ENCODE data around the gene STK25.

The STK25 gene

GRCh38 chr2:241553512-241553830 is 45.1 kb upstream of the STK25 start:
- H3K36me3 ChIP-seq, result no peaks in the 10 kb centered on the region
- H3K27me3 ChIP-seq, result peaks cover 0 to 54% of the 10 kb centered on the region in 2 donors
- peaks cover 0 to 3% (median 2%) of the 10 kb centered on the region in 3 donors for H3K9me3 ChIP-seq
- no peak overlapping the region for H3K27ac ChIP-seq
- TF ChIP-seq CTCF (IDR thresholded peaks at IDR 0.05), result no peak
- intact Hi-C loops (cut with DNase I; ENCODE audit: low total_unique reads), result no loop called here
- DNase-seq, result no peak
- no peak overlapping the region for H3K4me3 ChIP-seq
- H3K4me1 ChIP-seq, result peaks cover 0 to 2% (median 0%) of the 10 kb centered on the region in 4 donors

- intact Hi-C loops (cut with DNase I; ENCODE audit: low total_unique reads), result no loop called here
- H3K4me1 ChIP-seq, result peaks cover 0 to 6% (median 2%) of the 10 kb centered on the region in 4 donors
- no peak overlapping the region for H3K27ac ChIP-seq
- no peak for DNase-seq
- no peaks in the 10 kb centered on the region for H3K36me3 ChIP-seq
- H3K4me3 ChIP-seq, result no peak overlapping the region
- peaks cover 0 to 63% of the 10 kb centered on the region in 2 donors for H3K27me3 ChIP-seq
- no peak for TF ChIP-seq CTCF (IDR thresholded peaks at IDR 0.05)
- peaks cover 0 to 3% (median 0%) of the 10 kb centered on the region in 3 donors for H3K9me3 ChIP-seq
These were observed 43.8 kb upstream of the STK25 start for GRCh38 chr2:241551998-241552737.

- H3K27ac ChIP-seq, result no peak overlapping the region
These were observed 43.2 kb upstream of the STK25 start for GRCh38 chr2:241551599-241551997.

GRCh38 chr2:241550616-241551580 is 42.5 kb upstream of the STK25 start:
- TF ChIP-seq CTCF (IDR thresholded peaks at IDR 0.05), result no peak
- peaks cover 0 to 13% (median 8%) of the 10 kb centered on the region in 4 donors for H3K4me1 ChIP-seq
- intact Hi-C loops (cut with DNase I; ENCODE audit: low total_unique reads), result no loop called here
- no peaks in the 10 kb centered on the region for H3K9me3 ChIP-seq
- no peaks in the 10 kb centered on the region for H3K36me3 ChIP-seq
- no peak for DNase-seq
- no peak overlapping the region for H3K27ac ChIP-seq
- no peak overlapping the region for H3K4me3 ChIP-seq
- H3K27me3 ChIP-seq, result peaks cover 0 to 73% of the 10 kb centered on the region in 2 donors

More at GRCh38 chr2:241551599-241551997, 43.2 kb upstream of the STK25 start:
- DNase-seq, result no peak
- H3K4me3 ChIP-seq, result no peak overlapping the region
- peaks cover 0 to 12% (median 8%) of the 10 kb centered on the region in 4 donors for H3K4me1 ChIP-seq
- H3K27me3 ChIP-seq, result peaks cover 0 to 69% of the 10 kb centered on the region in 2 donors
- intact Hi-C loops (cut with DNase I; ENCODE audit: low total_unique reads), result no loop called here
- no peak for TF ChIP-seq CTCF (IDR thresholded peaks at IDR 0.05)
- no peaks in the 10 kb centered on the region for H3K36me3 ChIP-seq
- H3K9me3 ChIP-seq, result no peaks in the 10 kb centered on the region

- no peak overlapping the region for H3K4me3 ChIP-seq
- no peaks in the 10 kb centered on the region for H3K9me3 ChIP-seq
- H3K4me1 ChIP-seq, result peaks cover 0 to 13% (median 8%) of the 10 kb centered on the region in 4 donors
- no peak for DNase-seq
- no peaks in the 10 kb centered on the region for H3K36me3 ChIP-seq
- intact Hi-C loops (cut with DNase I; ENCODE audit: low total_unique reads), result no loop called here
- peaks cover 0 to 74% of the 10 kb centered on the region in 2 donors for H3K27me3 ChIP-seq
- no peak for TF ChIP-seq CTCF (IDR thresholded peaks at IDR 0.05)
- no peak overlapping the region for H3K27ac ChIP-seq
These were observed 40.1 kb upstream of the STK25 start for GRCh38 chr2:241548451-241548835.
